ENCODE measurements around the gene DYNLT4.
"Not testable (repeated sequence)": the region's sequence is repeated elsewhere in the genome, so short reads cannot be mapped to it uniquely, and the experiment has no call there.

The DYNLT4 gene

GRCh38 chr1:44848456-44849181 lies 41.5 kb upstream of the DYNLT4 start:
- TF ChIP-seq CTCF (conservative IDR thresholded peaks at IDR 0.05; ENCODE audit: low read depth, low read length): no peak
- no peak overlapping the region for H3K4me3 ChIP-seq (ENCODE audit: low read depth, low read length)
- no peak for DNase-seq (ENCODE audit: low read depth)

GRCh38 chr1:44847845-44848244 lies 40.7 kb upstream of the DYNLT4 start:
- H3K4me3 ChIP-seq (ENCODE audit: low read depth, low read length): no peak overlapping the region
- no peak for TF ChIP-seq CTCF (conservative IDR thresholded peaks at IDR 0.05; ENCODE audit: low read depth, low read length)
- DNase-seq (ENCODE audit: low read depth): no peak

GRCh38 chr1:44846985-44847384 lies 39.8 kb upstream of the DYNLT4 start:
- no peak for TF ChIP-seq CTCF (conservative IDR thresholded peaks at IDR 0.05; ENCODE audit: low read depth, low read length)
- H3K4me3 ChIP-seq (ENCODE audit: low read depth, low read length): no peak overlapping the region
- DNase-seq (ENCODE audit: low read depth): no peak

GRCh38 chr1:44842862-44843655 lies 35.9 kb upstream of the DYNLT4 start, which contains the start of gene PTCH2:
Gene PTCH2 (minus strand): TSS chr1:44843253. CDS start chr1:44842932, 321 bp downstream.
- H3K4me3 ChIP-seq (ENCODE audit: low read depth, low read length): peak within 1 kb of the TSS; percentile 64
- no peak for TF ChIP-seq CTCF (conservative IDR thresholded peaks at IDR 0.05; ENCODE audit: low read depth, low read length)
- DNase-seq (ENCODE audit: low read depth): peak; percentile 67

- DNase-seq (ENCODE audit: low read depth): no peak
- no peak for TF ChIP-seq CTCF (conservative IDR thresholded peaks at IDR 0.05; ENCODE audit: low read depth, low read length)
- peak overlapping the region; percentile 64 for H3K4me3 ChIP-seq (ENCODE audit: low read depth, low read length)
Observed at GRCh38 chr1:44842486-44842861, 35.3 kb upstream of the DYNLT4 start.

- no peak for TF ChIP-seq CTCF (conservative IDR thresholded peaks at IDR 0.05; ENCODE audit: low read depth, low read length)
- DNase-seq (ENCODE audit: low read depth): no peak
- no peak overlapping the region for H3K4me3 ChIP-seq (ENCODE audit: low read depth, low read length)
Observed at GRCh38 chr1:44839576-44839975, 32.4 kb upstream of the DYNLT4 start.

GRCh38 chr1:44838294-44838693 lies 31.1 kb upstream of the DYNLT4 start:
- not testable (repeated sequence) for DNase-seq (ENCODE audit: low read depth)

More at GRCh38 chr1:44838294-44838693, 31.1 kb upstream of the DYNLT4 start:
- H3K4me3 ChIP-seq (ENCODE audit: low read depth, low read length): not testable (repeated sequence)
